HepG2 (cell line): Measurements from ENCODE around the gene WIPF2. TPM values are rescaled to one million over a fixed set of nuclear protein-coding genes. Genes with fewer than 3 reads are reported as not detected.

ENCODE experiments used
- ATF4 ChIP-seq, 2 experiments: fragments of 450-650 bp in 1 of 2; sonication (generic) in 1 of 2; formaldehyde crosslinking; IDR thresholded peaks; 2 replicates each; pipeline versions ENCODE4 v1.5.0 to v1.8.0; 2020 to 2022; ENCODE audit warnings: mild to moderate bottlenecking in 1 of 2, missing genetic modification reagents in 1 of 2
- ETV5 ChIP-seq: IDR thresholded peaks from 2 replicates; pipeline ENCODE4 v1.6.1; 2018; ENCODE audit warnings: missing biosample characterization, missing genetic modification reagents, inconsistent platforms, borderline replicate concordance
- RORA ChIP-seq: sonication (generic); formaldehyde crosslinking; IDR thresholded peaks from 2 replicates; pipeline ENCODE4 v1.5.0; 2020; ENCODE audit warnings: mild to moderate bottlenecking, missing genetic modification reagents, moderate library complexity
- STAT5B ChIP-seq: sonication (generic); formaldehyde crosslinking; IDR thresholded peaks from 2 replicates; pipeline ENCODE4 v1.4.0; 2020; ENCODE audit warnings: missing genetic modification reagents
- TBP ChIP-seq: sonication (generic); formaldehyde crosslinking; IDR thresholded peaks from 2 replicates; pipeline ENCODE4 v1.5.0; 2020; ENCODE audit warnings: missing genetic modification reagents
- TERF1 ChIP-seq: sonication (generic); formaldehyde crosslinking; IDR thresholded peaks from 2 replicates; pipeline ENCODE4 v1.8.0; 2022; ENCODE audit warnings: mild to moderate bottlenecking, missing genetic modification reagents, moderate library complexity
- TOPORS ChIP-seq: sonication (generic); formaldehyde crosslinking; IDR thresholded peaks from 2 replicates; pipeline ENCODE4 v1.8.0; 2023; ENCODE audit warnings: mild to moderate bottlenecking, missing genetic modification reagents
- ZBTB8A ChIP-seq: sonication (generic); formaldehyde crosslinking; IDR thresholded peaks from 2 replicates; pipeline ENCODE4 v1.4.0; 2020; ENCODE audit warnings: mild to moderate bottlenecking, low read depth, missing genetic modification reagents, borderline replicate concordance
- ZNF124 ChIP-seq: sonication (generic); formaldehyde crosslinking; IDR thresholded peaks from 2 replicates; pipeline ENCODE4 v1.4.0; 2020; ENCODE audit warnings: missing genetic modification reagents
- ZNF362 ChIP-seq: sonication (generic); formaldehyde crosslinking; IDR thresholded peaks from 2 replicates; pipeline ENCODE4 v1.4.0; 2020; ENCODE audit warnings: missing genetic modification reagents, mild to moderate bottlenecking, borderline replicate concordance
- polyA plus RNA-seq, 8 experiments: library from polyadenylated mRNA; depleted of rRNA in 3 of 8; stranded (reverse) in 7 of 8; unstranded in 1 of 8; fragments of >200 nt; fragmentation: Illumina TruSeq in 4 of 8; extraction: Trizol in 4 of 8; gene quantifications; 2 replicates each; pipeline versions ENCODE4 v1.2.1 to v1.2.3, GENCODE V29; 2011 to 2016; ENCODE audit warnings: low read depth in 4 of 8, missing spikeins in 1 of 8, mixed read lengths in 1 of 8; ENCODE audit not compliant: insufficient read depth in 1 of 8
- total RNA-seq, 5 experiments: library from RNA; depleted of rRNA; stranded (reverse); fragments of >200 nt; fragmentation: Illumina TruSeq; extraction: Trizol; gene quantifications; 2 replicates each; pipeline ENCODE4 v1.2.3, GENCODE V29; 2016; ENCODE audit warnings: low read depth in 1 of 5

The WIPF2 gene
- total and polyA plus RNA-seq, 2 of the 13 experiments (the other 11 are each of a cell fraction or from before 2014, with no cell fraction given), result 7.2 to 10.8 TPM

DNA sequence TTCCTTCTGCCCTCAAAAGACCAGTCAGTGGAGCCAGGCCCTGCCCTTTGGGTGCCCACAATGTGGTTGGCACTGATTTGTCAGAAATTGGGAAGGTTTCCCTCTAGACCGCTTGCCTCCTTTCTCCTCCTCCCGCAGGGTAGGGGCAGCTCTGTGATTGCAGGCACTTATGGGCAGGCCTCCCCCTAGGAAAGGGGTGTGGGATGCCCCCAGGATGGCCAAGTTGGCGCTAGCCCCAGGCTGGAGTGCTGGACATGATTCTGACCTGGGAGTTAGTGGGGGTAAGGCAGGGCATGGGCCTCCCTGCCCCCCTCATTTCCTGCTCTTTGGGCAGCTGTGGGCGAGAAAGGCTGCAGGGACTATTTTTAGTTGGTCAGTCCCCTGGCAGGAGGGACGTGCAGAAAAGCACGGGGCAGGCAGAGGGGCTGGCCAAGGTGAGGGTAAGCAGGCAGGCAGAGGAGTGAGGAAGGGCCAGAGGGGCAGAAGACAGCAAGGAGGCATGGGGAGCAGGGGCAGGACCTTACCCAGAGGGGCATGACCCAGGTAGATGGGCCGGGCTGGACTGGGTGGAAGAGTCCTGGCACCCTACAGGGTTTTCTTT is 93.1 kb downstream of the WIPF2 start (continued):
- no peak for TF ChIP-seq ZBTB8A (CRISPR knock-in tag)
- TF ChIP-seq TBP (CRISPR knock-in tag), result no peak
- TF ChIP-seq ETV5 (CRISPR knock-in tag), result no peak
- no peak for TF ChIP-seq ZNF362 (CRISPR knock-in tag)
- TF ChIP-seq TOPORS, result no peak
- TF ChIP-seq STAT5B, result no peak
- TF ChIP-seq TERF1 (CRISPR knock-in tag), result no peak
- no peak for TF ChIP-seq ATF4 (CRISPR knock-in tag; IDR thresholded peaks at IDR 0.05)
- TF ChIP-seq RORA (CRISPR knock-in tag), result no peak
- no peak for TF ChIP-seq ZNF124 (CRISPR knock-in tag)
- TF ChIP-seq, all 625 proteins: peak for 5
